Activated naive CD4-positive, alpha-beta T cell treated with anti-CD3 and anti-CD28 coated beads, Interleukin-2, amount 10 ng/mL, durations not matched to agents 7 days and 5 days (primary cell): Measurements from ENCODE around the gene SCUBE2.
"Not testable (repeated sequence)": the region's sequence is repeated elsewhere in the genome, so short reads cannot be mapped to it uniquely, and the experiment has no call there.

Source experiments
- CTCF ChIA-PET: fragments of 350-600 bp; sonication (Branson Sonifier 250); formaldehyde crosslinking; loops from one replicate; lab custom pipeline; 2021; ENCODE audit warnings: antibody characterized with exemption; lab: Charles Lee
- DNase-seq: peaks from one replicate; pipeline ENCODE4 v3.0.0-alpha.2; 2020
- H3K27ac Mint-ChIP-seq: one replicate; pipeline ENCODE4 v1.8.0; 2021; ENCODE audit warnings: mild to moderate bottlenecking, moderate library complexity, mixed read lengths
- H3K27me3 Mint-ChIP-seq: one replicate; pipeline ENCODE4 v1.8.0; 2021; ENCODE audit warnings: mild to moderate bottlenecking, mixed read lengths
- H3K36me3 Mint-ChIP-seq: one replicate; pipeline ENCODE4 v1.8.0; 2021; ENCODE audit warnings: mixed read lengths
- H3K4me1 Mint-ChIP-seq: one replicate; pipeline ENCODE4 v1.8.0; 2021; ENCODE audit warnings: mixed read lengths
- H3K4me3 Mint-ChIP-seq: one replicate; pipeline ENCODE4 v1.8.0; 2021; ENCODE audit warnings: mild to moderate bottlenecking, moderate library complexity, mixed read lengths
- H3K9me3 Mint-ChIP-seq: one replicate; pipeline ENCODE4 v1.8.0; 2021; ENCODE audit warnings: mixed read lengths

Gene SCUBE2

GRCh38 chr11:9125185-9125886 is 33.9 kb upstream of the SCUBE2 start:
- Mint-ChIP-seq H3K27me3 (peaks cover 4% of the 10 kb centered on the region), H3K36me3 (peaks cover 2% of the 10 kb centered on the region), H3K4me1 (peaks cover 11% of the 10 kb centered on the region), H3K27ac (no peak overlapping the region), H3K4me3 (no peak overlapping the region), H3K9me3 (no peaks in the 10 kb centered on the region)
- CTCF ChIA-PET, result interaction anchor here (0.6 to 1.7 kb wide), 4 partner anchors 8 to 331 kb away, joined by 3 to 5 read pairs (median 4); no protein-coding TSS in a partner anchor
- DNase-seq, result no peak

GRCh38 chr11:9123595-9124304 is 32.4 kb upstream of the SCUBE2 start:
- Mint-ChIP-seq H3K4me1 (peaks cover 11% of the 10 kb centered on the region), H3K36me3 (peaks cover 2% of the 10 kb centered on the region), H3K9me3 (no peaks in the 10 kb centered on the region), H3K27ac (no peak overlapping the region), H3K27me3 (peaks cover 4% of the 10 kb centered on the region), H3K4me3 (no peak overlapping the region)
- no peak for DNase-seq
- CTCF ChIA-PET, result interaction anchor here (1.1 to 1.4 kb wide), 2 partner anchors 9 to 14 kb away, joined by 3 to 4 read pairs; no protein-coding TSS in a partner anchor

- H3K27ac Mint-ChIP-seq, result no peak overlapping the region
- CTCF ChIA-PET, result no interaction called here
- no peaks in the 10 kb centered on the region for H3K9me3 Mint-ChIP-seq
- no peak overlapping the region for H3K4me3 Mint-ChIP-seq
- no peaks in the 10 kb centered on the region for H3K36me3 Mint-ChIP-seq
- H3K4me1 Mint-ChIP-seq, result peaks cover 3% of the 10 kb centered on the region
- DNase-seq, result no peak
- H3K27me3 Mint-ChIP-seq, result peaks cover 4% of the 10 kb centered on the region
Observed at GRCh38 chr11:9121469-9121796, 30.0 kb upstream of the SCUBE2 start.

GRCh38 chr11:9120664-9121468 is 29.5 kb upstream of the SCUBE2 start:
- CTCF ChIA-PET, result no interaction called here
- Mint-ChIP-seq H3K27me3 (peaks cover 4% of the 10 kb centered on the region), H3K27ac (no peak overlapping the region), H3K4me1 (no peaks in the 10 kb centered on the region), H3K4me3 (no peak overlapping the region), H3K36me3 (no peaks in the 10 kb centered on the region), H3K9me3 (no peaks in the 10 kb centered on the region)
- DNase-seq, result no peak

- Mint-ChIP-seq H3K4me1 (no peaks in the 10 kb centered on the region), H3K27ac (no peak overlapping the region)
- CTCF ChIA-PET, result interaction anchor here (1.4 kb wide), 1 partner anchor 19 kb away, joined by 3 read pairs; no protein-coding TSS in a partner anchor
Observed at GRCh38 chr11:9118277-9118676, 26.9 kb upstream of the SCUBE2 start.

GRCh38 chr11:9112075-9112474 is 20.7 kb upstream of the SCUBE2 start:
- CTCF ChIA-PET, result no interaction called here
- Mint-ChIP-seq H3K9me3 (peaks cover 17% of the 10 kb centered on the region), H3K36me3 (peaks cover 2% of the 10 kb centered on the region)

More at GRCh38 chr11:9118277-9118676, 26.9 kb upstream of the SCUBE2 start:
- no peak for DNase-seq
- H3K4me3 Mint-ChIP-seq, result no peak overlapping the region
- H3K9me3 Mint-ChIP-seq, result peaks cover 1% of the 10 kb centered on the region
- no peaks in the 10 kb centered on the region for H3K27me3 Mint-ChIP-seq
- no peaks in the 10 kb centered on the region for H3K36me3 Mint-ChIP-seq

GRCh38 chr11:9109858-9110731 is 18.7 kb upstream of the SCUBE2 start:
- no peak overlapping the region for H3K4me3 Mint-ChIP-seq
- peaks cover 17% of the 10 kb centered on the region for H3K9me3 Mint-ChIP-seq
- no peaks in the 10 kb centered on the region for H3K4me1 Mint-ChIP-seq
- DNase-seq, result no peak
- CTCF ChIA-PET, result interaction anchor here (0.9 to 1.7 kb wide), 4 partner anchors 10 to 94 kb away, joined by 3 to 5 read pairs (median 4); no protein-coding TSS in a partner anchor
- H3K36me3 Mint-ChIP-seq, result peaks cover 2% of the 10 kb centered on the region
- H3K27ac Mint-ChIP-seq, result no peak overlapping the region
- H3K27me3 Mint-ChIP-seq, result no peaks in the 10 kb centered on the region

More at GRCh38 chr11:9112075-9112474, 20.7 kb upstream of the SCUBE2 start:
- Mint-ChIP-seq H3K27me3 (no peaks in the 10 kb centered on the region), H3K4me1 (no peaks in the 10 kb centered on the region), H3K27ac (no peak overlapping the region), H3K4me3 (no peak overlapping the region)
- no peak for DNase-seq

GRCh38 chr11:9104580-9104979 is 13.2 kb upstream of the SCUBE2 start:
- Mint-ChIP-seq H3K4me1 (no peaks in the 10 kb centered on the region), H3K9me3 (no peaks in the 10 kb centered on the region), H3K4me3 (no peak overlapping the region), H3K27me3 (peaks cover 13% of the 10 kb centered on the region), H3K36me3 (no peaks in the 10 kb centered on the region), H3K27ac (no peak overlapping the region)
- CTCF ChIA-PET, result no interaction called here
- DNase-seq, result no peak

- Mint-ChIP-seq H3K9me3 (no peaks in the 10 kb centered on the region), H3K27ac (no peak overlapping the region), H3K4me1 (no peaks in the 10 kb centered on the region), H3K4me3 (no peak overlapping the region), H3K27me3 (peaks cover 16% of the 10 kb centered on the region), H3K36me3 (no peaks in the 10 kb centered on the region)
- DNase-seq, result no peak
- CTCF ChIA-PET, result no interaction called here
Observed at GRCh38 chr11:9103542-9104276, 12.3 kb upstream of the SCUBE2 start.

GRCh38 chr11:9099617-9100016 is 8.2 kb upstream of the SCUBE2 start:
- no peaks in the 10 kb centered on the region for H3K4me1 Mint-ChIP-seq
- DNase-seq, result no peak
- H3K9me3 Mint-ChIP-seq, result no peaks in the 10 kb centered on the region
- H3K27ac Mint-ChIP-seq, result no peak overlapping the region
- no peaks in the 10 kb centered on the region for H3K36me3 Mint-ChIP-seq
- peaks cover 36% of the 10 kb centered on the region for H3K27me3 Mint-ChIP-seq
- no peak overlapping the region for H3K4me3 Mint-ChIP-seq
- CTCF ChIA-PET, result no interaction called here

- H3K4me1 Mint-ChIP-seq, H3K4me3 Mint-ChIP-seq, H3K36me3 Mint-ChIP-seq, DNase-seq, H3K27ac Mint-ChIP-seq, H3K9me3 Mint-ChIP-seq: not testable (repeated sequence)
- H3K27me3 Mint-ChIP-seq, result peaks cover 42% of the 10 kb centered on the region
- CTCF ChIA-PET, result interaction anchor here (0.8 to 6.6 kb wide), 5 partner anchors 10 to 139 kb away, joined by 3 to 49 read pairs (median 3); no protein-coding TSS in a partner anchor
Observed at GRCh38 chr11:9098455-9098854, 7.1 kb upstream of the SCUBE2 start.

- CTCF ChIA-PET, result interaction anchor here (0.9 to 6.6 kb wide), 4 partner anchors 32 to 138 kb away, joined by 3 to 49 read pairs (median 3); no protein-coding TSS in a partner anchor
- DNase-seq, H3K27ac Mint-ChIP-seq, H3K36me3 Mint-ChIP-seq, H3K4me3 Mint-ChIP-seq, H3K9me3 Mint-ChIP-seq, H3K4me1 Mint-ChIP-seq: not testable (repeated sequence)
- H3K27me3 Mint-ChIP-seq, result peaks cover 52% of the 10 kb centered on the region
Observed at GRCh38 chr11:9097186-9097943, 6.0 kb upstream of the SCUBE2 start.
